SK-N-SH (cell line): Measurements from ENCODE around the gene PROX1.

Experiments
- CTCF ChIP-seq: fragments of 200-600 bp; sonication (generic); IDR thresholded peaks from 2 replicates; pipeline ENCODE4 v1.6.1; 2017; ENCODE audit warnings: antibody characterized with exemption, mild to moderate bottlenecking, moderate library complexity
- FOXM1 ChIP-seq: IDR thresholded peaks from 2 replicates; pipeline ENCODE4 v1.4.0; 2012; ENCODE audit warnings: low read depth, mild to moderate bottlenecking
- GATA2 ChIP-seq: sonication (generic); formaldehyde crosslinking; IDR thresholded peaks from 2 replicates; pipeline ENCODE4 v1.5.0; 2020; ENCODE audit warnings: mild to moderate bottlenecking, missing genetic modification reagents
- POLR2AphosphoS5 ChIP-seq: IDR thresholded peaks from 2 replicates; pipeline ENCODE4 v1.6.1; 2012; ENCODE audit warnings: low read depth, low read length
- SMC3 ChIP-seq: IDR thresholded peaks from 2 replicates; pipeline ENCODE4 v1.6.1; 2012; ENCODE audit warnings: low read depth, low read length, improper control_type of control experiment
- TAF1 ChIP-seq: IDR thresholded peaks from 2 replicates; pipeline ENCODE4 v1.6.1; 2012; ENCODE audit warnings: low read depth, mild to moderate bottlenecking, low read length, moderate library complexity, borderline replicate concordance
- ZBTB33 ChIP-seq: IDR thresholded peaks from 2 replicates; pipeline ENCODE4 v1.4.0; 2012; ENCODE audit warnings: low read depth, borderline replicate concordance

GRCh38 chr1:214067397-214067796 lies 79.6 kb downstream of the PROX1 start:
- TF ChIP-seq FOXM1 (no peak), CTCF (no peak), ZBTB33 (no peak), SMC3 (no peak), GATA2 (CRISPR knock-in tag) (no peak), POLR2AphosphoS5 (no peak), TAF1 (no peak)
